Germinal center (tissue), 1 donor: ENCODE data around the gene MOCS2.

Experiments used
- DNase-seq: peaks from one replicate; pipeline ENCODE4 v3.0.0; 2012; ENCODE audit warnings: mixed read lengths, low spot score

Gene MOCS2

DNA sequence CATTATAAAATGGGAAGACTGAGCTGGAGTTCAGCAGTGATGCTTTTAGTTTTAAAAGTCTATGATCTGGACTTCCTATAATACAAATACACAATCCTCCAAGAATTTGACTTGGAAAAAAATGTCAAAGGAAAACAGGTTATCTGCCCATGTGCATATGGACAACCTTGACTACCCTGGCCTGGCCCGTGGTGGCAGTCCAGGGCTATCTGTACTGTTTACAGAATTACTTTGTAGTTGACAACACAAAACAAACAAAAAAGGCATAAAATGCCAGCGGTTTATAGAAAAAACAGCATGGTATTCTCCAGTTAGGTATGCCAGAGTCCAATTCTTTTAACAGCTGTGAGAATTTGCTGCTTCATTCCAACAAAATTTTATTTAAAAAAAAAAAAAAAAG is 17.3 kb downstream of the MOCS2 start:
- DNase-seq = no peak

GRCh38 chr5:53091289-53091688 is 18.3 kb downstream of the MOCS2 start:
- no peak for DNase-seq

DNA sequence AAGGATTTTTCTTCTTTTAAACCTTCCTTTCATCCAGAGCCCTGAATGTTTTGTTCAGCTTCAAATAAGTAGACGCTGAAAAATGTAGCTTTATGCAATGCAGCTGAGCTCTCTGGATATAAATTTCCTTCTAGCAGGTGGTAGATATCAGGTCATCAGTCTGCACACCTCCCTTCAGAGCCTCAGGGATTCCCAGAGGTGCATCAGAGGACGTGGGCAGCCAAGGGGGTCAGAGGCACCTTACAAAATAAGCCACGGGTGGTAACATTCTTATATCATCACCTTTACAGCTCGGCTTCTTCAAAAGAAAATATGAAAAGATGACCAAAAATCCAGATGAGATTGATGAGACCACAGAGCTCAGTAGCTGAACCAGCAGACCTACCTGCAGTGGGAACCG is 19.3 kb downstream of the MOCS2 start:
- no peak for DNase-seq

DNA sequence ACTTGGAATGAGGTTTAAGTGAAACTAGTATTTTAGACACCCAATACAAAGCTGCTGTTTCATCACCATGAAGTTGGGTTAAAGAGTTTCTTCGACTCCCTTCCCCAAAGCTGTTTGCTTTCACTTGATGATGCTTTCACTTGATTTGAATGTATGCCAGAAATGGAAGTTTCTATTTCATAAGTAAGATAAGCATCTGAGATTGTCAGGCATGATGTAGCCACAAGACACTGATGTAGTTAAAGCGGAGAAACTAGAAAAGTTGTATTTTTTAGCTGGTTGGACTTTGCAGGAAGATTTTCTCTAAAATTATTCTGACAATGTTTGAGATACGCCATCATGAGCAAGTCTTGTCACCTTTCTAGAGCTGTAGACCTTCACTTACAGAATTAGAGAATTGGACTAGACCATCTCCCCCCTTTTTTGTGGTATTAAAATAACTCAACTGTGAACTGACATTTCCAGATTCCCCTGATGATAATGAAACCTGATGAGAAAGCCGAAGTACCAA is 20.0 kb downstream of the MOCS2 start:
- DNase-seq = no peak

DNA sequence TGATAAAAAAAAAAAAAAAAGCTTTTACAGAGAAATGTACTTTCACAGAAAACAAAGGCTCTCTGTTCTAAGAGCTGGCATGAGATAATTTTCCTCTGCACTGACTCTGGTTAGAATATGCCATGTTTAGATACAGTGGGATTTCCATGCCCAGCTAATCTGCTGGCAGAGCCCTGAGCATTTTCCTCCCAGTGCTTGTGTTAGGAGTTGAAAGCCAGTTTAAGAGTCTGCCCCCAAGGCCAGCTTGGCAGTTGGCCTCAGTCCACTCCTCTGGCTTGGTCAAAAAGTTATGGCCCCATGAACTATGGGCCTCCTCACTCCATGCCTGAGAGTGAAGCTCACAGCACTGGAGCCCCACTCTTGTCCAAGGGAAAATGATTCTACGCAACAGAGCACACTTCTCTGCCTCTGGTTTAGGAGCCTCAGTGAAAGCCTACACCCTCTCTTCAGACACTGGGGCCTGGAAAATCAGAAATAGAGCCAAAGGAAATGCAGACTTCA is 21.9 kb downstream of the MOCS2 start:
- DNase-seq = no peak

GRCh38 chr5:53087171-53087570 is 22.4 kb downstream of the MOCS2 start:
- DNase-seq = no peak

GRCh38 chr5:53084546-53085255 is 24.9 kb downstream of the MOCS2 start:
- DNase-seq = no peak

DNA sequence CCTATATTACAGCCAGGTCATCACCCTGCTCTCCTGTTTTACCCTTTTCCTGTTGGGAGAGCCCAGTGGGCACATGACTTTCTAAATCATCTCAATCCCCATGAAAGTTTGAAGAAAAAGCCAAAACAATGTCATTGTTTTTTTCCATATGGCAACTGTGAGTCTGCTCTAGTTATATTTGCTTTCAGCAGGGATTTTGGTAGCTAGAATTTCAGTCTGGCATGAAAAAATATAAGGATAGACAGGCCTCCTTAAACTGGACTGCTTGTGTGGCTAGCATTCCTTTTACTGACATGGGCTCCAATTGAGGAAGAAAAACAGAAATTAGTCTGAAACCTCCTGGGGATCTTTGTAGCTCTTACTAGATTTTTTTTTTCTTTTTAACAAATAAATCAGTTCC is 25.6 kb downstream of the MOCS2 start:
- DNase-seq = no peak

DNA sequence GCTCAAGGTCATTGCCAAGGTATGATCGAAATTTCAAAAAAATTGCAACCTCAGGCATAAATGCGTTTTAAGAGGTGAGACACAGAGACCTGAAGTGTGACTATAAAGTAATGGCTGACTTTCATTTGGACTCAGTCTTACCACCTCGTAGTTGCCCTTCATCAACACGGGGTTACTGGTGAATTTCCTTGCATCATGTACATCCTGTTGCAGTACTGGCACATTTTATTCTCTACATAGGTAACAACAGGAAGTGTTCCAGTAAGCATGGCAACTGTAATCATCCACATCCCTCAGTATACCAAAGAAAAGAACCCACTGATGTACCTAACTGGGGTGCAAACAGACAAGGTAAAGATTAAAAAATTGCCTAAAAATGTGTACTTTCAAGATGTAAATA is 29.3 kb downstream of the MOCS2 start:
- no peak for DNase-seq

- no peak for DNase-seq
Observed at GRCh38 chr5:53076014-53076583, 33.5 kb downstream of the MOCS2 start.

DNA sequence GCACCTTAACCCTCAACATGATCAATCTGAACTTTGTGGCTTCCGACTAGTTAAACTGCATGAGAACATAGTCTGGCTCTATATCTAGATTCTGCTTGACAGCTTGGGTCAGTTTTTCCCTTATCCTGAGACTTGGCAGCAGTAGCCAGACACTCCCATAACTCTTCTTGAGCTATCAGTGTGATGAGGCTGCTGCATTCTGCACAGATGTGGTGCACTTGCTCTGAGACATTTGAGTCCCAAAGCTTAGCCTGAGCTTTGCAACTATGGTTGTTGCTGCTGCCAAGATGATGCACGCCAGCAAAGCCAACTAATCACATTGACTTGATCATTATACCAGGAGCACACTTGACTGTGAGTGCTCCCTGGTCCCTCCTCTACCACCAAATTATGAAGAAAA is 36.2 kb downstream of the MOCS2 start:
- DNase-seq = no peak

DNA sequence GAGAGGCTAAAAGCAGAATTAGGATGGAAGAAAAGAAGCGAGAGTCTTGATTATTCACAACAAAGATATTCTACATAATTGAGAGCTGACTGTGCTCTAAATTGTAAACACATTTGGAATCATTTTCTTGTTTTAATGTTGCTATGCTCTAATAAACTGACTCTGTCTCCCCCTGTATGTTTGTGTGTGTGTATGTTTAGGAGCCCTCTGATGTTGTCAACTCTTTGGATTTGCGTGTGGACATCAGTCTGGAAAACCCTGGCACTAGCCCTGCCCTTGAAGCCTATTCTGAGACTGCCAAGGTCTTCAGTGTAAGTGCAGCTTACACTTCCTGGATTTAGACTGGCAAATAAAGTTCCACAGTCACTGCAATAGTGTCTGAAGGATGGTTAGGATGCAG is 37.8 kb downstream of the MOCS2 start:
- no peak for DNase-seq

- no peak for DNase-seq
Observed at GRCh38 chr5:53071298-53071697, 38.3 kb downstream of the MOCS2 start.

DNA sequence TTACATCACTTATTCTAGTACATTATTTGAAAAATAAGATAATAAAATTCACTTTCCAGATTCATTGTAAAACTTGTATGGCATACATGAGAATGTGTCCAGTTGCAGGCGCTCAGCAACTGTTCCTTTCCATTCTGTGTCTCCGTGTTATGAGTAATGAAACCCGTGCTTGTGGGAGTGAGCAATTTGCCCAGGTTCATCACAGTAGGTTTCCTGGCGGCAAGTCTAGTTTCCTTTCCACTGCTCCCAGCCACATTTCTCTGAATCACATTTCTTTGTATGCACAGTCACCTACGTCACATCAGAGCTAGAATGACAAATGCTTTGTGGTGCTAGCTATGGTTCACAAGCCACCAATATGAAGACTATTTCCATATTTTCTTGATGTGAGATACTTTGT is 39.9 kb downstream of the MOCS2 start:
- DNase-seq = no peak

DNA sequence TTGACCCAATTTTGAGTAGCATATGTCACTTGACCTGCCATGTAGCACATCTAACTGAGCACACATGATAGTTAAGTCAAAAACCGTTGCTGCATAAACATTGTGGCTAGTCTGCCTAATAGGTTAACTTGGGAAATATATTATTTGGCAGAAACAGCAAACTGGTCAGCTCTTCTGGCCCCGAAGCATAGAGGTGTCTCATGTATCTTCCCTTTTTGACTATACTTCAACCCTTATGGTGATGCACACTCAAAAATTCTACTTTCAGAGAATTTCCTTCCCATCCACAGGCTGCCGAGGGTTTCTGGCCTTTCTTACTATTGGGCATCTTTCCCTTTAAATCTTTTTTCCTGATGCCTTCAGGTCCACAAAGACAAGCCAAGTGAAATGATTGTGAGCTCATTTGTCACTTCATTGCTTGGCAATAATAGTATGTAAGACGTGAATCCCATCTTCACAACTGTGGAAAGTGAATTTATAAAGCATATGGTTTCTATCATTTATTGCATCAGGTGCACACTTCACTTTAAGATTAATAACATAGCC is 41.2 kb downstream of the MOCS2 start:
- no peak for DNase-seq

DNA sequence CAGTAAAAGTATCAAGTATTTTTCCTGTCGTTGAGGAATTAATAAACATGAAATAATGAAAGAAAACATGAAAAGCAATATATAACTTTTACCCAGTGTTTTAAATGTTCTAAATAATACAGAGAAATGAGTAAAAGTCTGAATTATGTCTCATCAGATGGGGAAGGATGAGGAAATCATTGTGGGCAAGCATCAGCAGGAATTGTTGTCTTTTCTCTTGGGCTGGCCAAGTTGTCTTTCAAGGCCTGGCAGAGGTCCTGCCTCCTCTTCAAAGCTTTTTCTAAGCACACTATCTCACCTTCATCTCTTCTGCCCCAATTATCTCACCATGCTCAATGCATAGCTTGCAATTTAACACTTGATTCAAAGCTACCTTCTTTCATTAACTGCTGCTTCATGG is 41.9 kb downstream of the MOCS2 start:
- DNase-seq = no peak

GRCh38 chr5:53066088-53066487 is 43.5 kb downstream of the MOCS2 start:
- DNase-seq = no peak

- DNase-seq = no peak
Observed at GRCh38 chr5:53063791-53064190, 45.8 kb downstream of the MOCS2 start.

GRCh38 chr5:53063176-53063575 is 46.4 kb downstream of the MOCS2 start:
- no peak for DNase-seq

- no peak for DNase-seq
Observed at GRCh38 chr5:53059281-53059680, 50.3 kb downstream of the MOCS2 start.

DNA sequence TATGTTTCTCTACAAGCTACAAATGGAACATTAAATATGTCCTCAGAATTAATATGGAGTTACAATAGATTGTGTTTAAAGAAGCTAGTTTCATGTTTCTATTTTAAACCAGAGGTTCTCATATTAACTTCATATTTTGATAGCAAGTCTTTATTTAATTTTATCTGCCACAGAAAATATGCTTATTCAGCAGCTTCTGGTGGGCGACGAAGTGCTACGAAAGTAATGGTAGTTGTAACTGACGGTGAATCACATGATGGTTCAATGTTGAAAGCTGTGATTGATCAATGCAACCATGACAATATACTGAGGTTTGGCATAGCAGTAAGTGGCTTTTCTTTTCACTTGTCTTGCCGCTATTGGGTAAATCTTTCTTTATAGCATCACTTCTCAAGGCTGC is 54.2 kb downstream of the MOCS2 start:
- no peak for DNase-seq

GRCh38 chr5:53053364-53053763 is 56.2 kb downstream of the MOCS2 start:
- DNase-seq = no peak

GRCh38 chr5:53052499-53052898 is 57.1 kb downstream of the MOCS2 start:
- no peak for DNase-seq

- no peak for DNase-seq
Observed at GRCh38 chr5:53048248-53048647, 61.3 kb downstream of the MOCS2 start.
